Skeletal muscle tissue (tissue), 4 donors: ENCODE measurements around the gene SNX25. TPM values are rescaled to one million over a fixed set of nuclear protein-coding genes. Genes with fewer than 3 reads are reported as not detected.

Source experiments
- H3K27ac ChIP-seq: one replicate; pipeline ENCODE4 v1.7.0; 2013; ENCODE audit warnings: mild to moderate bottlenecking, low read depth, low read length, inconsistent platforms
- H3K27me3 ChIP-seq, 3 donors: one replicate each; pipeline ENCODE4 v1.7.0; 2013; ENCODE audit warnings: low read length in 3 of 3; ENCODE audit not compliant: control insufficient read depth in 3 of 3, insufficient read depth in 3 of 3
- H3K36me3 ChIP-seq, 3 donors: one replicate each; pipeline ENCODE4 v1.7.0; 2013; ENCODE audit warnings: low read length in 3 of 3; ENCODE audit not compliant: control insufficient read depth in 3 of 3, insufficient read depth in 3 of 3
- H3K4me1 ChIP-seq, 3 donors: one replicate each; pipeline ENCODE4 v1.7.0; 2013; ENCODE audit warnings: low read length in 3 of 3, mild to moderate bottlenecking in 3 of 3; ENCODE audit not compliant: control insufficient read depth in 3 of 3, insufficient read depth in 3 of 3
- H3K4me3 ChIP-seq, 3 donors: one replicate each; pipeline ENCODE4 v1.7.0; 2013; ENCODE audit warnings: low read length in 3 of 3
- H3K9ac ChIP-seq, 3 donors: one replicate each; pipeline ENCODE4 v1.7.0; 2013; ENCODE audit warnings: low read length in 3 of 3, mild to moderate bottlenecking in 3 of 3, moderate library complexity in 2 of 3, low read depth in 1 of 3
- H3K9me3 ChIP-seq, 3 donors: one replicate each; pipeline ENCODE4 v1.7.0; 2013; ENCODE audit warnings: low read length in 3 of 3; ENCODE audit not compliant: control insufficient read depth in 3 of 3
- total RNA-seq: library from RNA; depleted of rRNA; stranded (reverse); fragments of >200 nt; gene quantifications from one replicate; pipeline ENCODE4 v1.2.3, GENCODE V29; 2014
- donor health status: Osteomylitis.

The SNX25 gene
- 12.5 TPM for total RNA-seq

GRCh38 chr4:185209031-185209851, at the start of gene SNX25:
Gene SNX25 (plus strand): TSS chr4:185209598. CDS start chr4:185209827, 229 bp downstream.
- H3K27ac ChIP-seq: peak within 1 kb of the TSS; percentile 49
- H3K27me3 ChIP-seq: no peaks in the 10 kb centered on the region
- no peaks in the 10 kb centered on the region for H3K9me3 ChIP-seq
- peak within 1 kb of the TSS; percentile 73 to 94 (median 91) for H3K4me3 ChIP-seq
- peak within 1 kb of the TSS; percentile 66 to 87 (median 83) for H3K9ac ChIP-seq
- no peaks in the 10 kb centered on the region for H3K36me3 ChIP-seq
- H3K4me1 ChIP-seq: peaks cover 17 to 29% (median 20%) of the 10 kb centered on the region in 3 donors

GRCh38 chr4:185165605-185166063, 43.8 kb upstream of the SNX25 start:
- Histone ChIP-seq H3K36me3 (peaks cover 0 to 29% (median 12%) of the 10 kb centered on the region in 3 donors), H3K27me3 (no peaks in the 10 kb centered on the region), H3K4me1 (no peaks in the 10 kb centered on the region), H3K9me3 (no peaks in the 10 kb centered on the region), H3K27ac (no peak overlapping the region), H3K4me3 (no peak overlapping the region), H3K9ac (no peak overlapping the region)

- Histone ChIP-seq H3K36me3 (peaks cover 2 to 18% (median 5%) of the 10 kb centered on the region in 3 donors), H3K4me3 (no peak overlapping the region), H3K4me1 (no peaks in the 10 kb centered on the region), H3K9me3 (no peaks in the 10 kb centered on the region), H3K27ac (no peak overlapping the region), H3K27me3 (no peaks in the 10 kb centered on the region), H3K9ac (no peak overlapping the region)
Measured at GRCh38 chr4:185167234-185167633, 42.2 kb upstream of the SNX25 start.

GRCh38 chr4:185171373-185172071, 37.9 kb upstream of the SNX25 start:
- H3K36me3 ChIP-seq: peaks cover 5 to 23% (median 7%) of the 10 kb centered on the region in 3 donors
- no peaks in the 10 kb centered on the region for H3K4me1 ChIP-seq
- no peaks in the 10 kb centered on the region for H3K27me3 ChIP-seq
- no peak overlapping the region for H3K9ac ChIP-seq
- H3K27ac ChIP-seq: no peak overlapping the region
- H3K4me3 ChIP-seq: no peak overlapping the region
- no peaks in the 10 kb centered on the region for H3K9me3 ChIP-seq

- no peaks in the 10 kb centered on the region for H3K4me1 ChIP-seq
Measured at GRCh38 chr4:185179488-185179887, 29.9 kb upstream of the SNX25 start.

GRCh38 chr4:185182239-185182638, 27.2 kb upstream of the SNX25 start:
- Histone ChIP-seq H3K4me3 (no peak overlapping the region), H3K36me3 (no peaks in the 10 kb centered on the region), H3K9me3 (no peaks in the 10 kb centered on the region), H3K9ac (no peak overlapping the region), H3K27ac (no peak overlapping the region), H3K4me1 (no peaks in the 10 kb centered on the region), H3K27me3 (no peaks in the 10 kb centered on the region)

More at GRCh38 chr4:185179488-185179887, 29.9 kb upstream of the SNX25 start:
- no peaks in the 10 kb centered on the region for H3K9me3 ChIP-seq
- H3K9ac ChIP-seq: no peak overlapping the region
- H3K27me3 ChIP-seq: no peaks in the 10 kb centered on the region
- no peak overlapping the region for H3K27ac ChIP-seq
- H3K36me3 ChIP-seq: peaks cover 3 to 7% (median 5%) of the 10 kb centered on the region in 3 donors
- H3K4me3 ChIP-seq: no peak overlapping the region

GRCh38 chr4:185183622-185184281, 25.6 kb upstream of the SNX25 start:
- H3K27ac ChIP-seq: no peak overlapping the region
- H3K9me3 ChIP-seq: no peaks in the 10 kb centered on the region
- no peaks in the 10 kb centered on the region for H3K27me3 ChIP-seq
- H3K36me3 ChIP-seq: peaks cover 0 to under 1% (median 0%) of the 10 kb centered on the region in 3 donors
- no peak overlapping the region for H3K9ac ChIP-seq
- no peak overlapping the region for H3K4me3 ChIP-seq
- no peaks in the 10 kb centered on the region for H3K4me1 ChIP-seq

- H3K27ac ChIP-seq: no peak overlapping the region
- H3K9me3 ChIP-seq: no peaks in the 10 kb centered on the region
- peaks cover 5 to 10% (median 9%) of the 10 kb centered on the region in 3 donors for H3K36me3 ChIP-seq
- H3K4me1 ChIP-seq: no peaks in the 10 kb centered on the region
- no peak overlapping the region for H3K9ac ChIP-seq
- no peaks in the 10 kb centered on the region for H3K27me3 ChIP-seq
- no peak overlapping the region for H3K4me3 ChIP-seq
Measured at GRCh38 chr4:185186769-185187168, 22.6 kb upstream of the SNX25 start.

- no peak overlapping the region for H3K4me3 ChIP-seq
- H3K27me3 ChIP-seq: no peaks in the 10 kb centered on the region
- H3K9ac ChIP-seq: no peak overlapping the region
- H3K36me3 ChIP-seq: peaks cover 5 to 10% (median 9%) of the 10 kb centered on the region in 3 donors
- no peaks in the 10 kb centered on the region for H3K9me3 ChIP-seq
- no peaks in the 10 kb centered on the region for H3K4me1 ChIP-seq
- no peak overlapping the region for H3K27ac ChIP-seq
Measured at GRCh38 chr4:185189606-185190305, 19.6 kb upstream of the SNX25 start.
